Natural killer cell (primary cell): ENCODE measurements around the gene ANKRD10. TPM values are rescaled to one million over a fixed set of nuclear protein-coding genes. Genes with fewer than 3 reads are reported as not detected.

Experiments used
- ATAC-seq, 3 donors: fragments of 150-1000 bp in 2 of 3; fragments of 200-7000 bp in 1 of 3; cut with Tn5 transposase; 1 replicate in 1 of 3; 2 replicates in 2 of 3; pipeline ENCODE4 v1.10.0; 2021; ENCODE audit warnings: mild to moderate bottlenecking in 2 of 3, moderate library complexity in 2 of 3
- DNase-seq, 2 donors: peaks; one replicate each; pipeline versions ENCODE4 v3.0.0 to v3.0.0-alpha.2; 2013 to 2021; ENCODE audit warnings: mixed read lengths in 1 of 2
- H3K27ac ChIP-seq: one replicate; pipeline ENCODE4 v1.5.1; 2013; ENCODE audit warnings: mild to moderate bottlenecking, low read length
- H3K27me3 ChIP-seq: one replicate; pipeline ENCODE4 v1.6.1; 2013; ENCODE audit warnings: low read length; ENCODE audit not compliant: control insufficient read depth, insufficient read depth
- H3K36me3 ChIP-seq: one replicate; pipeline ENCODE4 v1.6.1; 2013; ENCODE audit warnings: low read length; ENCODE audit not compliant: control insufficient read depth, insufficient read depth
- H3K4me1 ChIP-seq: one replicate; pipeline ENCODE4 v1.6.1; 2013; ENCODE audit warnings: low read length; ENCODE audit not compliant: control insufficient read depth, insufficient read depth
- H3K4me3 ChIP-seq: one replicate; pipeline ENCODE4 v1.5.1; 2013; ENCODE audit warnings: low read length
- H3K9me3 ChIP-seq: one replicate; pipeline ENCODE4 v1.6.1; 2013; ENCODE audit warnings: low read length; ENCODE audit not compliant: control insufficient read depth, insufficient read depth
- H3K27ac Mint-ChIP-seq, 2 donors: one replicate each; pipeline ENCODE4 v1.8.0; 2022; ENCODE audit warnings: mild to moderate bottlenecking in 2 of 2, mixed read lengths in 2 of 2, moderate library complexity in 1 of 2
- H3K27me3 Mint-ChIP-seq, 2 donors: one replicate each; pipeline ENCODE4 v1.8.0; 2022; ENCODE audit warnings: low read depth in 2 of 2, mixed read lengths in 2 of 2
- H3K36me3 Mint-ChIP-seq: one replicate; pipeline ENCODE4 v1.8.0; 2022; ENCODE audit warnings: mixed read lengths
- H3K4me1 Mint-ChIP-seq, 2 donors: one replicate each; pipeline ENCODE4 v1.8.0; 2022; ENCODE audit warnings: mixed read lengths in 2 of 2
- H3K4me3 Mint-ChIP-seq: one replicate; pipeline ENCODE4 v1.8.0; 2022; ENCODE audit warnings: mild to moderate bottlenecking, moderate library complexity, mixed read lengths
- H3K9me3 Mint-ChIP-seq, 2 donors: one replicate each; pipeline ENCODE4 v1.8.0; 2022; ENCODE audit warnings: mixed read lengths in 2 of 2
- WGBS: methylation state at CpG from one replicate; pipeline ENCODE4 v1.1.7; 2013; ENCODE audit warnings: missing lambda C conversion rate; ENCODE audit not compliant: insufficient coverage; 5-methylcytosine and 5-hydroxymethylcytosine counted together
- intact Hi-C: fragments of 100-400 bp; cut with micrococcal nuclease; formaldehyde crosslinking; loops from one replicate; pipeline ENCODE4 v1.14.2; 2022
- total RNA-seq, 4 donors: library from RNA; stranded (reverse); fragments of 120-200 nt in 1 of 4; gene quantifications; one replicate each; pipeline versions ENCODE4 v1.2.3 to v1.2.4, GENCODE V29; 2013 to 2022
- TF ChIP-seq, protein P1 (sequence below): fragments of 200-600 bp; IDR thresholded peaks from one replicate; pipeline ENCODE4 v1.8.0; 2022; ENCODE audit warnings: antibody characterized with exemption

The ANKRD10 gene
- total RNA-seq, 3 donors from 2014 or later (not counting 1 experiment from before 2014, with no cell fraction given), result 173 to 221 (median 185) TPM

GRCh38 chr13:110912651-110913051 lies 2.2 kb downstream of the ANKRD10 start:
- Histone ChIP-seq H3K4me1 (peaks cover 17% of the 10 kb centered on the region), H3K27ac (no peak overlapping the region), H3K27me3 (no peaks in the 10 kb centered on the region), H3K9me3 (no peaks in the 10 kb centered on the region), H3K4me3 (no peak overlapping the region), H3K36me3 (peaks cover 13% of the 10 kb centered on the region)
- Mint-ChIP-seq H3K4me1 (peaks cover 57 to 68% of the 10 kb centered on the region in 2 donors), H3K27ac (peak overlapping the region; percentile 93), H3K27me3 (no peaks in the 10 kb centered on the region), H3K36me3 (no peaks in the 10 kb centered on the region), H3K4me3 (peak overlapping the region; percentile 95), H3K9me3 (no peaks in the 10 kb centered on the region)
- TF ChIP-seq, protein P1, sequence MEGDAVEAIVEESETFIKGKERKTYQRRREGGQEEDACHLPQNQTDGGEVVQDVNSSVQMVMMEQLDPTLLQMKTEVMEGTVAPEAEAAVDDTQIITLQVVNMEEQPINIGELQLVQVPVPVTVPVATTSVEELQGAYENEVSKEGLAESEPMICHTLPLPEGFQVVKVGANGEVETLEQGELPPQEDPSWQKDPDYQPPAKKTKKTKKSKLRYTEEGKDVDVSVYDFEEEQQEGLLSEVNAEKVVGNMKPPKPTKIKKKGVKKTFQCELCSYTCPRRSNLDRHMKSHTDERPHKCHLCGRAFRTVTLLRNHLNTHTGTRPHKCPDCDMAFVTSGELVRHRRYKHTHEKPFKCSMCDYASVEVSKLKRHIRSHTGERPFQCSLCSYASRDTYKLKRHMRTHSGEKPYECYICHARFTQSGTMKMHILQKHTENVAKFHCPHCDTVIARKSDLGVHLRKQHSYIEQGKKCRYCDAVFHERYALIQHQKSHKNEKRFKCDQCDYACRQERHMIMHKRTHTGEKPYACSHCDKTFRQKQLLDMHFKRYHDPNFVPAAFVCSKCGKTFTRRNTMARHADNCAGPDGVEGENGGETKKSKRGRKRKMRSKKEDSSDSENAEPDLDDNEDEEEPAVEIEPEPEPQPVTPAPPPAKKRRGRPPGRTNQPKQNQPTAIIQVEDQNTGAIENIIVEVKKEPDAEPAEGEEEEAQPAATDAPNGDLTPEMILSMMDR, result no peak
- DNase-seq (no peak), ATAC-seq (no peak)
- 62% methylated on average over 9 of the region's 10 CpGs for WGBS
- intact Hi-C loops, result loop anchor here (5.0 kb wide), 2 partner anchors 55 to 185 kb away; no protein-coding TSS in a partner anchor

- H3K4me1 ChIP-seq, result peaks cover 17% of the 10 kb centered on the region
- H3K36me3 ChIP-seq, result peaks cover 13% of the 10 kb centered on the region
- Mint-ChIP-seq H3K4me1 (peaks cover 65 to 76% of the 10 kb centered on the region in 2 donors), H3K4me3 (peak overlapping the region; percentile 13), H3K9me3 (no peaks in the 10 kb centered on the region), H3K27ac (peak overlapping the region in 1 of 2 donors; percentile 93), H3K27me3 (no peaks in the 10 kb centered on the region), H3K36me3 (no peaks in the 10 kb centered on the region)
- TF ChIP-seq, protein P1, result no peak
- H3K4me3 ChIP-seq, result no peak overlapping the region
- ATAC-seq (no peak), DNase-seq (no peak)
- WGBS, result 89% methylated on average over 2 of the region's 2 CpGs
- no peaks in the 10 kb centered on the region for H3K9me3 ChIP-seq
- intact Hi-C loops, result loop anchor here (5.0 kb wide), 2 partner anchors 55 to 185 kb away; no protein-coding TSS in a partner anchor
- no peak overlapping the region for H3K27ac ChIP-seq
- no peaks in the 10 kb centered on the region for H3K27me3 ChIP-seq
Observed at GRCh38 chr13:110911880-110912279, 3.0 kb downstream of the ANKRD10 start.

GRCh38 chr13:110910013-110910890 lies 4.6 kb downstream of the ANKRD10 start:
- H3K36me3 ChIP-seq, result peaks cover 24% of the 10 kb centered on the region

More at GRCh38 chr13:110910013-110910890, 4.6 kb downstream of the ANKRD10 start:
- Mint-ChIP-seq H3K27ac (no peak overlapping the region), H3K9me3 (no peaks in the 10 kb centered on the region), H3K36me3 (no peaks in the 10 kb centered on the region), H3K4me3 (no peak overlapping the region), H3K4me1 (peaks cover 78 to 79% of the 10 kb centered on the region in 2 donors), H3K27me3 (no peaks in the 10 kb centered on the region)
- intact Hi-C loops, result loop anchor here (5.0 kb wide), 2 partner anchors 53 to 183 kb away; no protein-coding TSS in a partner anchor
- Histone ChIP-seq H3K9me3 (no peaks in the 10 kb centered on the region), H3K27ac (no peak overlapping the region), H3K4me1 (peaks cover 13% of the 10 kb centered on the region), H3K4me3 (no peak overlapping the region), H3K27me3 (no peaks in the 10 kb centered on the region)
- ATAC-seq (no peak), DNase-seq (no peak)
- TF ChIP-seq, protein P1, result no peak
- 94% methylated on average over 12 of the region's 14 CpGs for WGBS
